Lung (tissue), 12 donors: ENCODE data around the gene ITPK1. TPM values are rescaled to one million over a fixed set of nuclear protein-coding genes. Genes with fewer than 3 reads are reported as not detected.

Source experiments
- ATAC-seq: fragments of 200-7000 bp; cut with Tn5 transposase; one replicate; pipeline ENCODE4 v1.9.1; 2020; ENCODE audit warnings: moderate number of reproducible peaks; ENCODE audit not compliant: insufficient read depth, low FRiP score
- DNase-seq, 3 donors: peaks; one replicate each; pipeline ENCODE4 v3.0.0-alpha.2; 2013 to 2017
- H3K27ac ChIP-seq, 2 donors: one replicate each; pipeline ENCODE4 v1.5.1; 2013; ENCODE audit warnings: mild to moderate bottlenecking in 2 of 2, moderate library complexity in 2 of 2, control low read depth in 1 of 2, inconsistent platforms in 1 of 2, low read depth in 1 of 2, low read length in 1 of 2
- H3K27me3 ChIP-seq, 3 donors: one replicate each; pipeline ENCODE4 v1.5.1; 2013; ENCODE audit warnings: low read length in 2 of 3; ENCODE audit not compliant: control insufficient read depth in 3 of 3, insufficient read depth in 3 of 3
- H3K36me3 ChIP-seq, 4 donors: one replicate each; pipeline ENCODE4 v1.5.1; 2013; ENCODE audit warnings: low read length in 4 of 4, mild to moderate bottlenecking in 1 of 4, moderate library complexity in 1 of 4; ENCODE audit not compliant: control insufficient read depth in 4 of 4, insufficient read depth in 4 of 4
- H3K4me1 ChIP-seq, 5 donors: one replicate each; pipeline ENCODE4 v1.5.1; 2013; ENCODE audit warnings: low read length in 5 of 5, mild to moderate bottlenecking in 2 of 5, moderate library complexity in 1 of 5; ENCODE audit not compliant: control insufficient read depth in 5 of 5, insufficient read depth in 5 of 5
- H3K4me3 ChIP-seq: one replicate; pipeline ENCODE4 v1.5.1; 2013; ENCODE audit warnings: mild to moderate bottlenecking, control low read depth, moderate library complexity
- H3K9ac ChIP-seq, 2 donors: one replicate each; pipeline ENCODE4 v1.5.1; 2013; ENCODE audit warnings: low read length in 2 of 2, control low read depth in 1 of 2; ENCODE audit not compliant: insufficient read depth in 1 of 2
- H3K9me3 ChIP-seq, 4 donors: one replicate each; pipeline ENCODE4 v1.5.1; 2013; ENCODE audit warnings: low read length in 3 of 4, mild to moderate bottlenecking in 1 of 4, moderate library complexity in 1 of 4; ENCODE audit not compliant: control insufficient read depth in 4 of 4, insufficient read depth in 3 of 4
- CTCF ChIP-seq: IDR thresholded peaks from 2 replicates; pipeline ENCODE4 v1.5.1; 2012; ENCODE audit warnings: mild to moderate bottlenecking; ENCODE audit errors: control extremely low read depth, extremely low read depth
- whole genome bisulfite sequencing, 2 donors: extraction: QIAGEN DNeasy Blood & Tissue Kit; methylation state at CpG; one replicate each; pipeline ENCODE4 v1.1.7; 2013; 5-methylcytosine and 5-hydroxymethylcytosine counted together
- polyA plus RNA-seq, 2 donors: library from polyadenylated mRNA; stranded (reverse); fragments of 200-250 nt; gene quantifications; one replicate each; pipeline ENCODE4 v1.2.1, GENCODE V29; 2013
- total RNA-seq, 2 donors: library from RNA; depleted of rRNA in 1 of 2; stranded (reverse); fragments of >200 nt in 1 of 2; gene quantifications; one replicate each; pipeline ENCODE4 v1.2.1, GENCODE V29; 2014 to 2021
- donor health status: control.
- donor health status: control.
- donor health status: Bipolar disorder and iron deficiency.
- donor health status: healthy.
- donor health status: DM: yes; HTN: yes; CAD: no.

Gene ITPK1
- total and polyA plus RNA-seq, 4 donors, result 17.5 to 99.4 (median 45.3) TPM

GRCh38 chr14:93148979-93149378, 33.3 kb upstream of the ITPK1 start:
- ATAC-seq (no peak), DNase-seq (no peak)
- H3K36me3 ChIP-seq, result no peaks in the 10 kb centered on the region
- H3K27me3 ChIP-seq, result no peaks in the 10 kb centered on the region
- WGBS, 2 donors, result 93 to 99% methylated on average over 8 of the region's 8 CpGs
- peaks cover 0 to 2% (median 0%) of the 10 kb centered on the region in 4 donors for H3K9me3 ChIP-seq
- H3K4me3 ChIP-seq, result no peak overlapping the region
- no peaks in the 10 kb centered on the region for H3K4me1 ChIP-seq
- H3K27ac ChIP-seq, result no peak overlapping the region
- no peak overlapping the region for H3K9ac ChIP-seq
- no peak for TF ChIP-seq CTCF

- Histone ChIP-seq H3K4me1 (no peaks in the 10 kb centered on the region), H3K27ac (no peak overlapping the region), H3K4me3 (no peak overlapping the region), H3K36me3 (no peaks in the 10 kb centered on the region), H3K27me3 (no peaks in the 10 kb centered on the region), H3K9ac (no peak overlapping the region), H3K9me3 (peaks cover 0 to 2% (median 0%) of the 10 kb centered on the region in 4 donors)
- ATAC-seq (no peak), DNase-seq (no peak)
- WGBS, 2 donors, result 78 to 85% methylated on average over 9 of the region's 9 CpGs
- TF ChIP-seq CTCF, result no peak
These were observed 30.4 kb upstream of the ITPK1 start for GRCh38 chr14:93146119-93146518.

GRCh38 chr14:93142854-93143652, 27.3 kb upstream of the ITPK1 start:
- no peak overlapping the region for H3K27ac ChIP-seq
- no peaks in the 10 kb centered on the region for H3K27me3 ChIP-seq
- H3K36me3 ChIP-seq, result no peaks in the 10 kb centered on the region
- no peak for TF ChIP-seq CTCF
- no peaks in the 10 kb centered on the region for H3K4me1 ChIP-seq
- H3K9ac ChIP-seq, result no peak overlapping the region
- no peak overlapping the region for H3K4me3 ChIP-seq
- H3K9me3 ChIP-seq, result peaks cover 0 to 2% (median 0%) of the 10 kb centered on the region in 4 donors
- ATAC-seq (no peak), DNase-seq (no peak)
- 84 to 86% methylated on average over 12 to 13 of the region's 13 CpGs for WGBS, 2 donors
